NCI-H2227 (cell line): ENCODE data around the gene KIAA1191.
A peak's percentile ranks its signal among the peaks of the same experiment; 100 is the strongest.
"Not testable (repeated sequence)": the region's sequence is repeated elsewhere in the genome, so short reads cannot be mapped to it uniquely, and the experiment has no call there.

ENCODE experiments used
- DNase-seq: peaks from one replicate; lab custom pipeline; 2025; ENCODE audit not compliant: unreplicated experiment; lab: John Stamatoyannopoulos, UW

The KIAA1191 gene, protein sequence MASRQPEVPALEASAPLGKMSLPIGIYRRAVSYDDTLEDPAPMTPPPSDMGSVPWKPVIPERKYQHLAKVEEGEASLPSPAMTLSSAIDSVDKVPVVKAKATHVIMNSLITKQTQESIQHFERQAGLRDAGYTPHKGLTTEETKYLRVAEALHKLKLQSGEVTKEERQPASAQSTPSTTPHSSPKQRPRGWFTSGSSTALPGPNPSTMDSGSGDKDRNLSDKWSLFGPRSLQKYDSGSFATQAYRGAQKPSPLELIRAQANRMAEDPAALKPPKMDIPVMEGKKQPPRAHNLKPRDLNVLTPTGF

DNA sequence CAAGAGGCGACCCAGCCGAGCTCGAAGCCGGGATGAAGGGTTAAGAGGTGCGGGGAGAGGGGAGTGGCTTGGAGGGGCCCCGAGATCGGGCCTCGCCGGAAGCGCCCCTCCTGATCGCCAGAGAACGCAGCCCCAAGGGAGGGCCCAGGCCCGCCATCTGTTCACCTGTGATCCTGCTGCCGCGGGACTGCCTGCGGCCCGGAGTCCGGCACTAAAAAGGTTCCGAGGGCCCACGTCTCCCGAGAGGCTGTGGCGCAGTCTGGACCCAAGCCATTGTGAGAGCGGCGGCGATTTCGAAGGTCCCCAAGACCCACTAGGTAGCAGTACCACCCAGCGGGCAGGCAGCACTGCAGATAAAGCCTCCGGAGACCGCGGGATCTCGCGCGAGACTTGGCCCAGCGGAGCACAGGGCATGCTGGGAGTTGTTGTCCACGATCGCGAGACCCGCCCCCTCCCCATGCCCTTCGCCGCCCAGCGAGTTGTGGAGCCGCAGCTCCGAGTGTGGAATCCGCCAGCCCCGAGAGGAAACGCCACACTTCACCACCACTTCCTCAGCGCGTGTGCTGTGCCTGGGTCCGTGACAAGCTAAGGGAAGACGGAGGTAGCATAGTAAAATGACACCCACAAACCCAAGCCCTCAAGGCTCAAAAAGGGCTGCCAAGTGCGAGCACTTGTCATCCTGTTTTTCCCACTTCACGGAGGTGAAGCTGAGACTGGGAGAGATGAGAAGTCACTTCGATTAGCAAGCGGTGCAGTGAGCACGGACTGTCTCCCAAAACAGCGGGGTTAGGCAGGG lies at the start of gene KIAA1191:
TSS of gene KIAA1191 (minus strand) at position 328 of the 796 bp plus-strand sequence. CDS start 2,256 bp downstream, outside the sequence.
- peak; percentile 86 for DNase-seq

DNA sequence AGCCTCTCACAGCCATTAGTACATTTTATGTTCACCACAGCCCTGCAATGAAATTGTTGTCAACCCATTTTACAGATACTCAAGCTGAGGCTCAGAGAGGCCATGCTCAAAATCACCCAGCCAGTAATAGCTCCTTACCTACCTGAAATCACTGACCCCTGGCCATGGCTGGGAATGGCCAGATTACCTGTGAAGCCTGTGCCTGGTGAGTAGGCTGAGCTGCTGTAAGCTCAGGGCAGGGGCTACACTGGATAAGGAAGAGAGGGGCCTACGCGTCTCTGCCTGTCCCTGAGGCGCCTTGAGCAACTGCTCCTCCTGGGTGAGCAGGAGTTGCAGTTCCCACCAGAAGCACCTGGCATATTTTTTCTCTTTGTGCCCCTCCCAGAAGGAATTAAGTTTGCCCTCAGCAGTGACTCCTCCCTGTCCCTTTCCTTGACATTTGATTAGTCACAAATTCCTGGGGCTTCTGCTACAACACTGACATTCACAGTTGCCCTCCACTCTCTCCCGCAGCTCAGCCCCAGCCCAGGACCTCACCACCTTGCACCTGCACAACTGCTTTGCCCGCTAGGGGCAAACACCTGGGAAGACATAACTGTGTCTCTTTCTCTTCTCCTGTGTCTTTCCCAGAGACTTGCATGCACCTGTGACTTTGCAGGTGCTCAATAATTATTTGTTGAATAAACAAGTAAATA lies 49.1 kb upstream of the KIAA1191 start:
- no peak for DNase-seq

GRCh38 chr5:176409765-176410164 lies 48.2 kb upstream of the KIAA1191 start:
- no peak for DNase-seq

DNA sequence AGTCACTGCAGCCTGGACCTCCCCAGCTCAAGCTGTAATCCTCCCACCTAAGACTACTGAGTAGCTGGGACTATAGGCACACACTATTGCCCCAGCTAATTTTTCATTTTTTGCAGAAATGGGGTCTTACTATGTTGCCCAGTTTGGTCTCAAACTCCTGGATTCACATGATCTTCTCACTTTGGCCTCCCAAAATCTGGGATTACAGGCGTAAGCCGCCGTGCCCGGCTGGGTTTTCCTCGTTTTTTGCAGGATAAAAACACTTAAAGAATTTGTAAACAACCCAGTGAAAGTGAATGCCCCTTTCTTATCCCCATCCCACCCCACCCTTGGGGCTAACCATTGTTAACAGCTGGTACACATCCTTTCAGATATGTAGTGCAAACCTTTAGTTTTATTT lies 47.0 kb upstream of the KIAA1191 start:
- no peak for DNase-seq

GRCh38 chr5:176408252-176408573 lies 46.6 kb upstream of the KIAA1191 start:
- DNase-seq, result not testable (repeated sequence)

GRCh38 chr5:176407456-176408251 lies 46.1 kb upstream of the KIAA1191 start:
- DNase-seq, result no peak

DNA sequence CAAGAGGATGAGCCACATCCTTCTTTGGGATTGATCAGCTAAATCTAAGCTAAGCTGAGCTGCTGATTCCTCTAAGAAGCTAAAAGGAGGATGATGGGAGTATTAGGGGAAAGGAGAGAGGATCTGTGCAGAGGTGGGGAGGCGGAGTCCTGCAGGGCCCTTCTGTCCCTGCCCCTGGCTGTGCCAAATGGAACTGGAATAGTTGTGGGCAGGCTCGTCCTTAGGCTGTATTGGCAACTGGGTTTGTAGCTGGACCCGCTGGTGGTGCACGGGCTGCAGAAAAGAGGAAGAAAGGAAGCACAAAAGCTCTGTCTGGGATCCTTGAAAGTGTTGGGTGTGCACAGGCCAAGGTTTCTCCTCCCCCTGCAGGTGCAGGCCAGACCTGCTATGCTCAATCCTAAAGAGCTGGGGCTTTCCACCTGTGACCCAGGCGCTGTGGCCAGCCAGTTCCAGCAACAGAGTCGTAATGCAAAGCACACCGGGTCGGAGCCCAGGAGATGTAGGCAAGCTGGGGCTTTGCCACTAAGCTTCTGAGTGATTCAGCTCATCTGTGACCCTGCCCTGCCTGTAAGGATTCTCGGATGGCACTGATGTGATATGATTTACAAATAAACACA lies 45.0 kb upstream of the KIAA1191 start:
- DNase-seq, result no peak

GRCh38 chr5:176405656-176406435 lies 44.3 kb upstream of the KIAA1191 start:
- DNase-seq, result no peak

GRCh38 chr5:176401281-176402205 lies 40.0 kb upstream of the KIAA1191 start:
- no peak for DNase-seq

DNA sequence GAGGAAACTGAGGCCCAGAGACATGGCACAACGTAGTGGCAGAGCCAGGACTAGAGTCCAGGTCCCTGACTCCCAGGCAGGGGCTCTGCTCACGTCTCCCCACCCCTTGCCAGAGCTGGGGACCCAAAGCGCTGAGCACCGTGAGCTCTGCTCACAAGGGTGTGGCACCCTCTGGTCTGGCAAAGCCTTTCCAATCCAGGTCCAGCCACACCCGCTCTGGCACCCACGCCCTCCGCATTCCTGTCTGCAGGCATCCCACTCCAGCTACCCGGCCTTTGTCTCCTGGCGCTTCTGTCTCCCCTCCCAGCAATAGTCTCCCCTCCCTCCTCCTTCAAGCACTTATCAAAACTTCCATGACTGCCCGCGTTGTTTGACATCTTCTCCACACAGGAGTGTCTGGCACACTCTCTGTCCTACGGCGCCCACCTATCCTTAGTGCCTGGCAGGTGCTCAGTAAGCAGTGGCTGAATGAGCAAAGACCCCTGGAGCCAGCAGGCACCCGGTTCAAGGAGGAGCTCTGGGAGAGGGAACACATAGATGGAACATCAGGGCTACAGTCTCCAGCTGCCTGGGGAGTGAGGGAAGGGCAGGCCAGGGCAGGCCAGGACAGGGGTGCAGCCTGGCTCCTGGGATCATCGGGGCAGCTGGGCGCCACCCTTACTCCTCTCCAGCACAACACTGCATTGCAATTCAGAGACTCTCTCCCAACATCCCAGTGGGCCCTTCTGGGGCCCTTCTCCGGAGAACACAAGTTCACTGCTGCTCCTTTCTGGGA lies 39.0 kb upstream of the KIAA1191 start:
- DNase-seq, result no peak

DNA sequence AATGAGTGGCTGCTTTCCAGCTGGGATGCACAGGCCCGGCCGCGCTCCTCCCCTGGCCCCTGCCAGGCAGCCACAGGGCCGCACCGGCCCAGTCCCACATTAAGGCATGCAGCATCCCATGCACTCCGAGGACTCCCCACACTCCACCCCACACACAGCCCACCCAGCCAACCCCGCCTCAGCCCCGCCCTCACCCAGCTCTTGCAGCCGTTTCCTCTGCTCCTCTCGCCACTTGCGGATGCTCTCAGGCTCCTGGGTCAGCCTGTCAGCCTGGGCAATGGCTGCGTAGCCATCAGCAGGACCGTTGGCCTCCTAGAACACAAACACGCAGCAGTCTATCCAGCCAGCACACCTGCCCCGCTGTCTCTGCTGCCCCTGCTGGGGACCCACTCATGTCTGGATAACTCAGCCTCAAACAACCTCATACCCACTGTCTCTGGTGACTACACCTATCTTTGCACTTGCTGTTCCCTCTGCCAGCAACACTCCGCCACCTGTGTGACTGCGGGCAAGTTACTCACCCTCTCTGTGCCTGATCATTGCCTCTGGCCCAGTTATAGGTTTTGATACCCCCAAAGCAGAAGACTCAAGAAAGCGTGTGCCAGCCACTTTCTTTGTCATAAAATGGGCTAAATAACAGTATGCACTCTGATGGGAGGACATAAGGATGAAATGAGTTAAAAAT lies 36.3 kb upstream of the KIAA1191 start:
- DNase-seq, result no peak

DNA sequence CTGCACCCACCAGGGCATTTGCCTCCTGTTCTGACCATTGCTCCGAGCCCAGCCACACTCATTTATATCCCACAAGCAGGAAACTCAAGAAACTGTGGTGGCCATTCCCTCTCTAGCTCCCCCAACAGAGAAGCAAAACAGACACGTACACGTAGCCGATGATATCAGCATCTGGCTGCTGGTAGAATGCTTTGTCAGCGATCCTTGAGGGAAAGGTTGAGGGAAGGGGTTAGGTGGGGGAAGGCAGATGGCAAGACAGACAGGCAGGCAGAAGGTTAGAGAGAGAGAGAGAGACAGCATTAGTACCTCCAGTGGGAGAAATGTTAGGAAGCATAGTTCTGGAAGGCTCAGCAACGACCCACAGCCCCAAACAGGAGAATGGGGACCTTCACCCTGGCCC lies 34.8 kb upstream of the KIAA1191 start:
- peak; percentile 44 for DNase-seq

DNA sequence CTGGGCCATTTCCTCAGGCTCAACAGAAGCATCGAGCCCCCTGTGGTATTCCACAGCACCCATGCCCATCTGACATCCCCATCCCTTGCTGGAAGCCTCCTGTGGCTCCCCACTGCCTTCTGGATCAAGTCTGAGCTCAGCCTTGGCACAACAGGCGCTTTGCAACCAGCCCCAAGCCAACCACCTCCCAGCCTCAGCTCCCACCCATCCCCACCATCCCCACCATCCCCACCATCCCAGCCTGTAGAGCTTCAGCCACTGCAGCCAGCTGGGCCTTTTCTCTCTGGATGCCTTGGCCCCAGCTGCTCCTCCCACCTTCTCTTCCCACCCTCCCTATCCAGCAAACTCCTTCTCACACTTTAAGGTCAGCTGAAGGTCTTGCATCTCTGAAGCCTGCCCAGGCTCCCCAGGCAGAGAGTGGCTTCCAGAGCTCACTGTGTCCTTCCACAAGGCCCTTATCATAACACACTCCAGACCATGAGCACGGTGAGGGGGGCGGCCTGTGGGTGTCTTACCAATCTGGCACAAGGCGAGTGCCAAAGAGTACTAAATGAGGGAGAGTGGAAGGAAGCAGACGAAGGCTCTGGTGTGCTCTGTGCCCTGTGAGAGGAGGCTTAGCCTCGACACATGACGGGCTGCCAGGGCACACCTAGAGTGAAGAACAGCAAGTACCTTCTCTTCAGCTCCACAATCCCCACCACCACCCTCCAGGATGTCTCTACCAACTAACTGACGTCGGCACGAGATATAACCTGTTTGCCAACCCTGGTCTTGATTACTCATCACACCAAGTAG lies 33.5 kb upstream of the KIAA1191 start:
- DNase-seq, result no peak

DNA sequence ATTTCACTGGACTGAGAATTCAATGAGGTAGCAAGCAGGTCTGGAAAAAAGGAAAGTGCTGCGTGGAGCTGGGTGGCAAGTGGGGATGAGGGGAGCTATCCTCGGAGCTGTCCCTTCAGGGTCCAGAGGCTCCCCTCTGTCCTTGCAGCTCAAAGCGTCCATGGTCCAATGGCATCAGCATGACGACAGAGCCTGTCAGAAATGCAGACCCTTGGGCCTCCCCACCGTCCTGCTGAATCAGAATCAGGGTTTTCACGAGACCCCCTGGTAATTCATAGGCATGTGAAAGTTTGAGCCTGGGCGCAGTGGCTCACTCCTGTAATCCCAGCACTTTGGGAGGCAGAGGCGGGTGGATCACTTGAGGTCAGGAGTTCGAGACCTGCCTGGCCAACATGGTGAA lies 32.5 kb upstream of the KIAA1191 start:
- DNase-seq, result no peak

GRCh38 chr5:176392526-176392925 lies 31.0 kb upstream of the KIAA1191 start:
- no peak for DNase-seq

GRCh38 chr5:176391999-176392398 lies 30.4 kb upstream of the KIAA1191 start:
- DNase-seq, result no peak

- DNase-seq, result no peak
Measured at GRCh38 chr5:176391479-176391878, 29.9 kb upstream of the KIAA1191 start.
